Fibroblast of villous mesenchyme (primary cell): ENCODE results near the gene ZNF284. TPM values are rescaled to one million over a fixed set of nuclear protein-coding genes. Genes with fewer than 3 reads are reported as not detected.
"Not testable (repeated sequence)": the region's sequence is repeated elsewhere in the genome, so short reads cannot be mapped to it uniquely, and the experiment has no call there.

Experiments used
- DNase-seq: peaks from one replicate; pipeline ENCODE4 v3.0.0-alpha.2; 2010; ENCODE audit warnings: low read depth
- H3K4me3 ChIP-seq: 2 replicates; pipeline ENCODE4 v1.5.1; 2011; ENCODE audit warnings: low read depth, mild to moderate bottlenecking, low read length
- CTCF ChIP-seq: IDR thresholded peaks from 2 replicates; pipeline ENCODE4 v1.5.1; 2012; ENCODE audit warnings: low read depth, mild to moderate bottlenecking, low read length; ENCODE audit not compliant: insufficient read depth
- total RNA-seq: library from RNA; depleted of rRNA; stranded (reverse); fragments of >200 nt; gene quantifications from 2 replicates; pipeline ENCODE4 v1.2.3, GENCODE V29; 2012

The ZNF284 gene
- total RNA-seq, 1 donor: 3.9 TPM

- no peak overlapping the region for H3K4me3 ChIP-seq
- DNase-seq: no peak
- TF ChIP-seq CTCF: no peak
Observed at GRCh38 chr19:44109458-44109857, 37.5 kb downstream of the ZNF284 start.

GRCh38 chr19:44111910-44112463 lies 40.0 kb downstream of the ZNF284 start:
- TF ChIP-seq CTCF: no peak
- DNase-seq: peak; percentile 92
- H3K4me3 ChIP-seq: peak overlapping the region; percentile 90

GRCh38 chr19:44112802-44113137 lies 40.8 kb downstream of the ZNF284 start:
- no peak for DNase-seq
- peak overlapping the region; percentile 90 for H3K4me3 ChIP-seq
- TF ChIP-seq CTCF: no peak

GRCh38 chr19:44113138-44113783 lies 41.3 kb downstream of the ZNF284 start, which contains the start of gene ZNF225:
TSS of gene ZNF225 (plus strand) at chr19:44113399. CDS start at chr19:44115828, 2,429 bp downstream.
- no peak for TF ChIP-seq CTCF
- peak within 1 kb of the TSS; percentile 90 for H3K4me3 ChIP-seq
- peak; percentile 99 for DNase-seq

- TF ChIP-seq CTCF: no peak
- no peak for DNase-seq
- H3K4me3 ChIP-seq: peak overlapping the region; percentile 90
Observed at GRCh38 chr19:44113784-44114390, 41.9 kb downstream of the ZNF284 start.

- H3K4me3 ChIP-seq, DNase-seq: not testable (repeated sequence)
Observed at GRCh38 chr19:44121162-44121561, 49.2 kb downstream of the ZNF284 start.

GRCh38 chr19:44131955-44132354 lies 60.0 kb downstream of the ZNF284 start:
- TF ChIP-seq CTCF: no peak

More at GRCh38 chr19:44131955-44132354, 60.0 kb downstream of the ZNF284 start:
- no peak overlapping the region for H3K4me3 ChIP-seq
- no peak for DNase-seq
